Measurements from ENCODE around the gene CAPZB. TPM values are rescaled to one million over a fixed set of nuclear protein-coding genes. Genes with fewer than 3 reads are reported as not detected.

Gene CAPZB
- total RNA-seq, 1 donor from 2014 or later = 198 TPM

Other genes with a start within 250 kb of the CAPZB start
- gene EMC1, start 234.0 kb downstream of the CAPZB start, total RNA-seq = 37.8 TPM
- gene MRTO4, start 233.7 kb downstream of the CAPZB start, total RNA-seq = 13.1 TPM
- 1.6 TPM for gene AKR7A3, start 196.8 kb downstream of the CAPZB start, total RNA-seq
- 35.8 TPM for gene AKR7A2, start 173.4 kb downstream of the CAPZB start, total RNA-seq
- 10.8 TPM for gene SLC66A1, start 173.2 kb downstream of the CAPZB start, total RNA-seq
- gene NBL1, start 158.8 kb upstream of the CAPZB start, total RNA-seq = 119 TPM
- not detected for gene HTR6, start 179.3 kb upstream of the CAPZB start, total RNA-seq

Measured in sciatic nerve (tissue), 1 donor.